ENCODE data around the gene ARL14EP.

- TF ChIP-seq CTCF (IDR thresholded peaks at IDR 0.05; ENCODE audit: extremely low read depth in 1 of 2, insufficient read depth in 1 of 2, low read depth in 1 of 2, low read length in 2 of 2): no peak
- no peak for TF ChIP-seq EZH2 (IDR thresholded peaks at IDR 0.05; ENCODE audit: borderline replicate concordance, low read depth, low read length, severe bottlenecking)
- no peak for TF ChIP-seq MAX (IDR thresholded peaks at IDR 0.05; ENCODE audit: insufficient read depth, insufficient read length)
- no peak for TF ChIP-seq POLR2A (IDR thresholded peaks at IDR 0.05; ENCODE audit: low read depth, low read length)
- no peak for TF ChIP-seq POLR2AphosphoS5 (IDR thresholded peaks at IDR 0.05; ENCODE audit: insufficient read depth, low read depth, low read length)
- no peak for TF ChIP-seq MYC (IDR thresholded peaks at IDR 0.05; ENCODE audit: low read depth, low read length)
Measured at GRCh38 chr11:30316237-30316636, 6.7 kb upstream of the ARL14EP start.
